Stimulated activated CD8-positive, alpha-beta memory T cell treated with anti-CD3 and anti-CD28 coated beads, Interleukin-4, amount 100 ng/mL, for 1 hour (primary cell): ENCODE results near the gene RPL4.
"Not testable (repeated sequence)": the region's sequence is repeated elsewhere in the genome, so short reads cannot be mapped to it uniquely, and the experiment has no call there.

Experiments used
- DNase-seq, 2 donors: peaks; one replicate each; pipeline ENCODE4 v3.0.0-alpha.2; 2020; ENCODE audit warnings: low read depth in 2 of 2, low spot score in 1 of 2

Gene RPL4

GRCh38 chr15:66504563-66505429, at the start of gene RPL4, which contains the start of gene ZWILCH:
RPL4 (minus strand) TSS chr15:66504855; CDS start chr15:66504790, 65 bp downstream.
ZWILCH (plus strand) TSS chr15:66505326; CDS start chr15:66505339, 13 bp downstream.
- peak; percentile 44 to 60 for DNase-seq

- DNase-seq: no peak
Measured at GRCh38 chr15:66545255-66545654, 40.6 kb upstream of the RPL4 start.

- no peak for DNase-seq
Measured at GRCh38 chr15:66542896-66543295, 38.2 kb upstream of the RPL4 start.

- DNase-seq: no peak
Measured at GRCh38 chr15:66535056-66535455, 30.4 kb upstream of the RPL4 start.

- no peak for DNase-seq
Measured at GRCh38 chr15:66524838-66525237, 20.2 kb upstream of the RPL4 start.

GRCh38 chr15:66523926-66524325, 19.3 kb upstream of the RPL4 start:
- no peak for DNase-seq

GRCh38 chr15:66515901-66516322, 11.3 kb upstream of the RPL4 start:
- no peak for DNase-seq

GRCh38 chr15:66514586-66514985, 9.9 kb upstream of the RPL4 start:
- no peak for DNase-seq

GRCh38 chr15:66508293-66508883, 3.7 kb upstream of the RPL4 start:
- no peak for DNase-seq

GRCh38 chr15:66505818-66506217, 1.2 kb upstream of the RPL4 start:
- DNase-seq: no peak

- DNase-seq: no peak
Measured at GRCh38 chr15:66505430-66505811, 766 bp upstream of the RPL4 start.

- DNase-seq: no peak
Measured at GRCh38 chr15:66503780-66504562, 684 bp downstream of the RPL4 start.

- not testable (repeated sequence) for DNase-seq
Measured at GRCh38 chr15:66503041-66503648, 1.5 kb downstream of the RPL4 start.

- DNase-seq: no peak
Measured at GRCh38 chr15:66502491-66502890, 2.2 kb downstream of the RPL4 start.

- DNase-seq: not testable (repeated sequence)
Measured at GRCh38 chr15:66500346-66500745, 4.3 kb downstream of the RPL4 start.

GRCh38 chr15:66498501-66499386, 5.9 kb downstream of the RPL4 start:
- DNase-seq: no peak

- peak; percentile 95 for DNase-seq
Measured at GRCh38 chr15:66497502-66498455, 6.9 kb downstream of the RPL4 start, which contains the start of gene SNAPC5. SNAPC5 (minus strand) TSS chr15:66497762; CDS start chr15:66497731, 31 bp downstream.

GRCh38 chr15:66496951-66497501, 7.6 kb downstream of the RPL4 start:
- no peak for DNase-seq

- DNase-seq: no peak
Measured at GRCh38 chr15:66494262-66494661, 10.4 kb downstream of the RPL4 start.
